GM06990 (cell line): Measurements from ENCODE around the gene KLHL6.
A peak's percentile ranks its signal among the peaks of the same experiment; 100 is the strongest.

Source experiments
- DNase-seq: peaks from one replicate; pipeline ENCODE4 v3.0.0-alpha.2; 2011; ENCODE audit not compliant: insufficient read length; ENCODE audit errors: extremely low read depth
- H3K27me3 ChIP-seq: replicated peaks from 2 replicates; pipeline ENCODE4 v1.6.0; 2011; ENCODE audit warnings: low read length; ENCODE audit not compliant: control insufficient read depth, insufficient read depth
- H3K36me3 ChIP-seq: 2 replicates; pipeline ENCODE4 v1.5.1; 2011; ENCODE audit warnings: low read length; ENCODE audit not compliant: control insufficient read depth, insufficient read depth
- H3K4me3 ChIP-seq: replicated peaks from 2 replicates; pipeline ENCODE4 v1.5.1; 2011; ENCODE audit warnings: low read depth, mild to moderate bottlenecking, control low read depth, low read length
- CTCF ChIP-seq: IDR thresholded peaks from 2 replicates; pipeline ENCODE4 v1.5.1; 2011; ENCODE audit warnings: low read length, control low read depth, mild to moderate bottlenecking, inconsistent platforms; ENCODE audit not compliant: insufficient read depth, poor library complexity, severe bottlenecking

Gene KLHL6

GRCh38 chr3:183555541-183556081 is at the start of gene KLHL6:
Gene KLHL6 (minus strand): TSS chr3:183555706. CDS start chr3:183555653, 53 bp downstream.
- Histone ChIP-seq H3K27me3 (no peaks in the 10 kb centered on the region), H3K36me3 (no peaks in the 10 kb centered on the region), H3K4me3 (peak within 1 kb of the TSS; percentile 61)
- DNase-seq, result peak; percentile 69
- TF ChIP-seq CTCF, result no peak

GRCh38 chr3:183597959-183598358 is 42.5 kb upstream of the KLHL6 start:
- H3K4me3 ChIP-seq, result no peak overlapping the region

GRCh38 chr3:183594636-183595035 is 39.1 kb upstream of the KLHL6 start:
- H3K27me3 ChIP-seq, result no peaks in the 10 kb centered on the region; the same call in none of the 2 replicates
- DNase-seq, result no peak
- H3K36me3 ChIP-seq, result no peaks in the 10 kb centered on the region
- no peak overlapping the region for H3K4me3 ChIP-seq
- no peak for TF ChIP-seq CTCF

More at GRCh38 chr3:183597959-183598358, 42.5 kb upstream of the KLHL6 start:
- Histone ChIP-seq H3K36me3 (no peaks in the 10 kb centered on the region), H3K27me3 (no peaks in the 10 kb centered on the region; the same call in none of the 2 replicates)
- DNase-seq, result no peak
- no peak for TF ChIP-seq CTCF

GRCh38 chr3:183592821-183593220 is 37.3 kb upstream of the KLHL6 start:
- Histone ChIP-seq H3K4me3 (no peak overlapping the region), H3K27me3 (no peaks in the 10 kb centered on the region; the same call in none of the 2 replicates), H3K36me3 (no peaks in the 10 kb centered on the region)
- no peak for TF ChIP-seq CTCF
- no peak for DNase-seq

GRCh38 chr3:183591881-183592521 is 36.5 kb upstream of the KLHL6 start:
- H3K36me3 ChIP-seq, result no peaks in the 10 kb centered on the region
- H3K4me3 ChIP-seq, result no peak overlapping the region
- H3K27me3 ChIP-seq, result no peaks in the 10 kb centered on the region; the same call in none of the 2 replicates
- peak; percentile 81 for DNase-seq
- TF ChIP-seq CTCF, result peak; percentile 43
